ENCODE data around the gene CDK6. TPM values are rescaled to one million over a fixed set of nuclear protein-coding genes. Genes with fewer than 3 reads are reported as not detected.

The CDK6 gene
- total and polyA plus RNA-seq, 10 of the 15 experiments (the other 5 are each of a cell fraction or from before 2014, with no cell fraction given) = 8.0 to 118 (median 45.8) TPM

- no TSS peak for BruUV-seq (replicated peaks)
- Histone ChIP-seq H3K27ac (ENCODE audit: control insufficient read depth, insufficient read depth) (peak overlapping the region; percentile 1; the same call in 1 of the 2 replicates), H3K4me2 (ENCODE audit: control insufficient read depth, insufficient read depth) (peak overlapping the region; percentile 70), H3K4me1 (ENCODE audit: control insufficient read depth, insufficient read depth, low read length) (peaks cover 12% of the 10 kb centered on the region), H3K27me3 (replicated peaks in 1 of 2; ENCODE audit: control insufficient read depth in 2 of 2, insufficient read depth in 2 of 2, low read length in 1 of 2) (no peaks in the 10 kb centered on the region), H3K36me3 (ENCODE audit: control insufficient read depth in 2 of 2, insufficient read depth in 2 of 2, low read length in 1 of 2) (no peaks in the 10 kb centered on the region; a peak in 1 of 4 replicates), H2AFZ (ENCODE audit: control insufficient read depth, low read depth, low read length) (no peak overlapping the region), H3K4me3 (peak overlapping the region; percentile 22; the same call in 1 of the 2 replicates), H4K20me1 (ENCODE audit: control insufficient read depth, insufficient read depth) (no peaks in the 10 kb centered on the region), H3K9ac (ENCODE audit: control insufficient read depth, insufficient read depth, low read length) (no peak overlapping the region), H3K79me2 (ENCODE audit: control insufficient read depth, insufficient read depth, low read length) (peaks cover 98% of the 10 kb centered on the region), H3K9me3 (replicated peaks; ENCODE audit: control insufficient read depth, insufficient read depth, low read length) (peaks cover 7% of the 10 kb centered on the region)
- DNase-seq (ENCODE audit: low read depth, low spot score) (no peak), ATAC-seq (peak; percentile 23), FAIRE-seq (no peak)
- CTCF ChIA-PET = interaction anchor here (1.2 to 4.8 kb wide), 2 partner anchors 9 kb away, joined by 3 to 20 read pairs; no protein-coding TSS in a partner anchor
- in situ Hi-C loops (cut with MboI) = no loop called here
- POLR2A ChIA-PET = interaction anchor here (0.6 to 2.8 kb wide), 2 partner anchors 13 to 1262 kb away, joined by 3 to 37 read pairs; no protein-coding TSS in a partner anchor
- RAD21 ChIA-PET (ENCODE audit: unreplicated experiment) = interaction anchor here (0.9 to 2.3 kb wide), 5 partner anchors 8 to 203 kb away, joined by 3 to 30 read pairs (median 8); no protein-coding TSS in a partner anchor
- TF ChIP-seq IRF5 (IDR thresholded peaks at IDR 0.05; ENCODE audit: borderline replicate concordance) = no peak
- peak; percentile 63 for TF ChIP-seq JUNB (IDR thresholded peaks at IDR 0.05)
- SMC1A ChIA-PET (ENCODE audit: uncharacterized antibody, unreplicated experiment) = interaction anchor here (0.7 to 2.1 kb wide), 8 partner anchors 8 to 192 kb away, joined by 3 to 9 read pairs (median 5); no protein-coding TSS in a partner anchor
- 13% methylated on average over 3 of the region's 3 CpGs for WGBS (ENCODE audit: insufficient coverage, insufficient replicate concordance, low lambda C conversion rate, missing lambda C conversion rate)
- intact Hi-C loops (cut with micrococcal nuclease; ENCODE audit: unreplicated experiment) = no loop called here
Measured at GRCh38 chr7:92824901-92825480, 11.4 kb downstream of the CDK6 start.

- TF ChIP-seq NFYA (IDR thresholded peaks at IDR 0.05; ENCODE audit: borderline replicate concordance, low read depth, low read length) = no peak
- TF ChIP-seq LARP7 (IDR thresholded peaks at IDR 0.05) = no peak
- TF ChIP-seq MEF2B (IDR thresholded peaks at IDR 0.05; ENCODE audit: partially characterized antibody, poor library complexity, severe bottlenecking) = no peak
- TF ChIP-seq EP300 (IDR thresholded peaks at IDR 0.05; ENCODE audit: borderline replicate concordance in 1 of 2, control insufficient read depth in 1 of 2, low read depth in 2 of 2, low read length in 2 of 2) = no peak
- TF ChIP-seq RELB (IDR thresholded peaks at IDR 0.05; ENCODE audit: low read depth) = no peak
- TF ChIP-seq SP1 (IDR thresholded peaks at IDR 0.05; ENCODE audit: low read depth, low read length) = no peak
- TF ChIP-seq ASH2L (IDR thresholded peaks at IDR 0.05; ENCODE audit: borderline replicate concordance, low read depth) = no peak
- TF ChIP-seq SMARCA5 (IDR thresholded peaks at IDR 0.05) = no peak
- no peak for TF ChIP-seq IKZF2 (IDR thresholded peaks at IDR 0.05)
- TF ChIP-seq ZNF207 (IDR thresholded peaks at IDR 0.05; ENCODE audit: borderline replicate concordance) = no peak
- no peak for FAIRE-seq
- peaks cover 98% of the 10 kb centered on the region for H3K79me2 ChIP-seq (ENCODE audit: control insufficient read depth, insufficient read depth, low read length)
- H3K4me2 ChIP-seq (ENCODE audit: control insufficient read depth, insufficient read depth) = peak overlapping the region; percentile 70
- no peaks in the 10 kb centered on the region for H3K27me3 ChIP-seq (replicated peaks in 1 of 2; ENCODE audit: control insufficient read depth in 2 of 2, insufficient read depth in 2 of 2, low read length in 1 of 2)
- no peak overlapping the region for H3K4me3 ChIP-seq
- in situ Hi-C loops (cut with MboI) (no loop called here), intact Hi-C loops (cut with micrococcal nuclease; ENCODE audit: unreplicated experiment) (no loop called here)
- POLR2A ChIA-PET = interaction anchor here (1.5 to 2.8 kb wide), 2 partner anchors 12 to 174 kb away, joined by 7 to 37 read pairs; no protein-coding TSS in a partner anchor
- WGBS (ENCODE audit: insufficient coverage, insufficient replicate concordance, low lambda C conversion rate, missing lambda C conversion rate) = 19% methylated on average over 2 of the region's 2 CpGs
- no peaks in the 10 kb centered on the region; a peak in 1 of 4 replicates for H3K36me3 ChIP-seq (ENCODE audit: control insufficient read depth in 2 of 2, insufficient read depth in 2 of 2, low read length in 1 of 2)
- H3K27ac ChIP-seq (ENCODE audit: control insufficient read depth, insufficient read depth) = peak overlapping the region; percentile 35; the same call in 1 of the 2 replicates
- DNase-seq (ENCODE audit: low read depth, low spot score) = no peak
- no peak overlapping the region for H2AFZ ChIP-seq (ENCODE audit: control insufficient read depth, low read depth, low read length)
- CTCF ChIA-PET = interaction anchor here (0.6 to 4.8 kb wide), 3 partner anchors 9 to 107 kb away, joined by 3 to 20 read pairs (median 3); no protein-coding TSS in a partner anchor
- peaks cover 12% of the 10 kb centered on the region for H3K4me1 ChIP-seq (ENCODE audit: control insufficient read depth, insufficient read depth, low read length)
- no peak overlapping the region for H3K9ac ChIP-seq (ENCODE audit: control insufficient read depth, insufficient read depth, low read length)
- no TSS peak for BruUV-seq (replicated peaks)
- no peaks in the 10 kb centered on the region for H4K20me1 ChIP-seq (ENCODE audit: control insufficient read depth, insufficient read depth)
- SMC1A ChIA-PET (ENCODE audit: uncharacterized antibody, unreplicated experiment) = interaction anchor here (0.7 to 2.1 kb wide), 9 partner anchors 8 to 192 kb away, joined by 3 to 9 read pairs (median 5); no protein-coding TSS in a partner anchor
- ATAC-seq = peak; percentile 47
- peaks cover 10% of the 10 kb centered on the region for H3K9me3 ChIP-seq (replicated peaks; ENCODE audit: control insufficient read depth, insufficient read depth, low read length)
- RAD21 ChIA-PET (ENCODE audit: unreplicated experiment) = interaction anchor here (0.9 to 2.3 kb wide), 4 partner anchors 9 to 203 kb away, joined by 3 to 30 read pairs (median 10); no protein-coding TSS in a partner anchor
Measured at GRCh38 chr7:92824450-92824849, 11.9 kb downstream of the CDK6 start.

Measured in GM12878 (cell line).